Measurements from ENCODE around the gene EYA2.

EYA2 gene

DNA sequence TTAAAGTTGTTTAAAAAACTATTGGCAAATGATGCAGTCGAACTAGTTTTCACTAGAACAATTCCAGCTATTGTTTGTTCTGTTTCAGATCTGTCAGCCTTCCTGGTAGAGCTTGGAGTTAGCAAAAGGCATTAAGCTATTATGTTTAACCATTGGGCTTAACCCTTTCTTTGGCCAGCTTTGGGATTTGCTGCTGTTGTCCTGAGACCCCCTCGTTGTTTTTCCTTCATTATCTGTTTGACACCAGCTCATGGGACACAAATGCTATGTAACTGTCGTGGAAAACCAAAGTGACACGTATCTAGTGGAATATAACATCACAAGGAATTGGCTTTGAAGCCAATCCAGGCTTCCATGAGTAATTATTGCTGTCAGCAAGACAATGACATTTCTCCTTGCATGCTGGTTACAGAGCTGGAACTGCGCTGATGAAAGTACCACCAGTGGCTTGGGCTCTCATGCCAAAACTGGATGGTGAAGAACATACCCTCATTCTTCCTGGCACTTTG is 96.0 kb downstream of the EYA2 start:
- no peak overlapping the region for H3K4me3 ChIP-seq (ENCODE audit: low read depth, low read length)
- no peak for TF ChIP-seq CTCF (IDR thresholded peaks at IDR 0.05; ENCODE audit: insufficient read depth, low read depth, low read length, missing control alignments)
- no peak for DNase-seq (ENCODE audit: low read depth)

DNA sequence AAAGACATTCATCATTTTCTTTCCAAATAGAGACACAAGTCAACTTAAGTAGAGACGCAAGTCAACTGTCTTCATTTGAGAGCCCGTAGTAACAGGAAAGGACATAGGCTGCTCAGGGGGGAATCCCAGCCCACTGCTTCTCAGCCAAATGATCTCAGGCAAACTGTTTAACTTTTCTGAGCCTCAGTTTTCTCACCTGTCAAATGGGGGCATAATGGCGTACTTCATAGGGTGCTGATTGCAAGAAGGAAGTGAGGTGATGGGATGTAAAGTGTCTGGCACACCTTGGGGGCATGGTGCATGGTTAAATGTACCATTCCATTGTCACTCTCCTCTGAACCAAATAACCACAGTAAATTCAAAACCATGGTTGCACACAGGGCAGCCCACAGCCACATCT is 96.5 kb downstream of the EYA2 start:
- no peak for TF ChIP-seq CTCF (IDR thresholded peaks at IDR 0.05; ENCODE audit: insufficient read depth, low read depth, low read length, missing control alignments)
- DNase-seq (ENCODE audit: low read depth) = no peak
- H3K4me3 ChIP-seq (ENCODE audit: low read depth, low read length) = no peak overlapping the region

GRCh38 chr20:46991880-46992639 is 97.4 kb downstream of the EYA2 start:
- DNase-seq (ENCODE audit: low read depth) = no peak
- no peak for TF ChIP-seq CTCF (IDR thresholded peaks at IDR 0.05; ENCODE audit: insufficient read depth, low read depth, low read length, missing control alignments)
- H3K4me3 ChIP-seq (ENCODE audit: low read depth, low read length) = no peak overlapping the region

DNA sequence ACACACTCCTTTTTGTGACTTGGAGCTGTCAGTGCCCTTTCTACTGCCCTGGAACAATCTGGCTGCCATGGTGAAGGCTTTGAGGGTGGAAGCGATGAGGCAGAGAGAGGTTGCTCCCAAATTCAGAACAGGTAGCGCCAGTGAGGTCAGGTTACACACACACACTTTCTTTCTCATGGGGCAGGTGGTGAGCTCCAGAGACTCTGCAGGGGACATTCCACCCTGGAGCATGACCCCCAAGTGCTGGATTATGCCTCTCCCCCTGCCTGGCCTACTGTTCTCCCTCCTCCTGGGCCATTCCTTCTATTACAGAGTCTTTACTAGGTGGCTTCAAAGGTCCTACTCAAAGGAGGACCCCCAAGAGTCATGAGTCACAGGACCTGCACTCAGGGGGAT is 98.0 kb downstream of the EYA2 start:
- no peak for TF ChIP-seq CTCF (IDR thresholded peaks at IDR 0.05; ENCODE audit: insufficient read depth, low read depth, low read length, missing control alignments)
- H3K4me3 ChIP-seq (ENCODE audit: low read depth, low read length) = no peak overlapping the region
- no peak for DNase-seq (ENCODE audit: low read depth)

- no peak for DNase-seq (ENCODE audit: low read depth)
- H3K4me3 ChIP-seq (ENCODE audit: low read depth, low read length) = no peak overlapping the region
- no peak for TF ChIP-seq CTCF (IDR thresholded peaks at IDR 0.05; ENCODE audit: insufficient read depth, low read depth, low read length, missing control alignments)
Measured at GRCh38 chr20:46993465-46994095, 98.9 kb downstream of the EYA2 start.

GRCh38 chr20:46994341-46994740 is 99.7 kb downstream of the EYA2 start:
- DNase-seq (ENCODE audit: low read depth) = peak; percentile 89

More at GRCh38 chr20:46994341-46994740, 99.7 kb downstream of the EYA2 start:
- H3K4me3 ChIP-seq (ENCODE audit: low read depth, low read length) = no peak overlapping the region
- TF ChIP-seq CTCF (IDR thresholded peaks at IDR 0.05; ENCODE audit: insufficient read depth, low read depth, low read length, missing control alignments) = no peak
